HG03460 (cell line): Measurements from ENCODE around the gene CABP1.
A peak's percentile ranks its signal among the peaks of the same experiment; 100 is the strongest.

Source experiments
- ATAC-seq: cut with Tn5 transposase; IDR thresholded peaks from one replicate; pipeline ENCODE4 v1.9.1; 2021; ENCODE audit not compliant: unreplicated experiment

The CABP1 gene

DNA sequence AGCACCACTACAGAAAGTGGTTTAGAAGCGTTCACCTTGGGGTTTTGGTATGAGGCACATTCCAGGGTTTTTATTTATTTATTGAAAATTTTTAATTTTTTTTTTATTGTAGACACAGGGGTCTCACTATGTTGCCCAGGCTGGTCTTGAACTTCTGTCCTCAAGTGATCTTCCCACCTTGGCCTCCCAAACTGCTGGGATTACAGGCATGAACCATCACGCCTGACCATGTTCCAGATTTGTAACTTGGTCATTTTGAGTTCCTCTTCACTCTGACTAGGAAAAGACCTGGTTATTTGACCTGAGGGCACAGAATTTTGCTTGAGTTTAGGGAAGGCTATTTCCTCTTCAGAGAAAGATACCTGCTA, 49.6 kb downstream of the CABP1 start:
- no peak for ATAC-seq

GRCh38 chr12:120690978-120691377, 50.6 kb downstream of the CABP1 start:
- no peak for ATAC-seq

- ATAC-seq = no peak
Measured at GRCh38 chr12:120692524-120693033, 52.2 kb downstream of the CABP1 start.

DNA sequence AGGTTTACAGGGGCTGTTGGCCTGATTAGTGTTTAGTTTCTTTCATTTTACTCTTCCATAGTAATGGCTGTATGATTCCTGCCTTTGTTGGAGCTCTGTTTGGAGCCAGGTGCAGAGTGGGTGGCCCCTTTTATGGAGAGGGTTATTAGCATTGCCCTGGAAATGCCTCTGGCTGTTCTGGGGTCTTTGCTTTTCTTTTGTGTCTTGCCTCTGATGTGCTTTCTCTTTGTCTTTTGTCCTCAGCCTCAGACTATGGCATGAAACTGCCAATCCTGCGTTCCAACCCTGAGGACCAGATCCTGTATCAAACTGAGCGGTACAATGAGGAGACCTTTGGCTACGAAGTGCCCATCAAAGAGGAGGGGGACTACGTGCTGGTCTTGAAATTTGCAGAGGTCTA, 53.4 kb downstream of the CABP1 start:
- no peak for ATAC-seq

GRCh38 chr12:120696626-120697025, 56.2 kb downstream of the CABP1 start:
- ATAC-seq = no peak

- ATAC-seq = no peak
Measured at GRCh38 chr12:120697344-120697743, 56.9 kb downstream of the CABP1 start.

DNA sequence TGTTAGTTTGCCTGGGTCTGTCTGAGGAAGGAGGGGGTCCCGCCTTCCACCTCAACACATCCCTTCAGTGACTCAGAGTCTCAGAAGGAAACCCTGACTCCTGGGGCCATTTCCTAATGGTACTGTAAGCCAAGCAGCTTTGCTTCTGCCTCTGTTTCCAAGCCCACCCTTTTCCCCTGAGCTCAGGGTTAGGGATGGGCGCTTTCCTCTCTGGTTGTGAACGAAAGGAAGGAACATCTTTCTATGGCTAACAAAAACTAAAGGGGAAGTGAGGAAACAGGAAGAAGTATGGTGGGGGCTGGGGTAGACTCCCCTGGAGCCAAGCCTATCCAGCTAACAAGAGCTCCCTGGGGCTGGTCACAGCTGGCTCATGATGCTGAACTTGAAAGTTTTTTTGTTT, 58.2 kb downstream of the CABP1 start:
- ATAC-seq = no peak

DNA sequence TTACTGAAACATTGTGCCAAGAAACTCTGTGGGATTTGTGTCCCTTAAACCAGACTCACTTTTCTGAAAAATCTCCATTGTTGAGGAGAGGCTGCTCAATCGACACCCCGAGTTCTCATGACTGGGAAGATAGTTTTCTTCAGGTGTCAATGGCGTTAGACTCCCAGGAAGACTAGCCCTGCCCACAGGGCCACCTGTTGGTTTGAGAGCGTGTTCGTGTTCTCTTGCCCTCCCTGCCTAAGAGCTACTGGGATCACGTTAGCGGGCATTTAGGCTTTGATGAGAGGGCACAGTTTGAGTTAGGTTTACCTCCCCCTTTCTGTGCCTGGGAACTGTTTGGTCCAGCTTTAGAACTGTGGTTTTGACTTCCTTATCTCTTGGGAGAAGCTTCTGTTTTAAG, 59.1 kb downstream of the CABP1 start:
- no peak for ATAC-seq

- no peak for ATAC-seq
Measured at GRCh38 chr12:120700886-120701285, 60.5 kb downstream of the CABP1 start.

DNA sequence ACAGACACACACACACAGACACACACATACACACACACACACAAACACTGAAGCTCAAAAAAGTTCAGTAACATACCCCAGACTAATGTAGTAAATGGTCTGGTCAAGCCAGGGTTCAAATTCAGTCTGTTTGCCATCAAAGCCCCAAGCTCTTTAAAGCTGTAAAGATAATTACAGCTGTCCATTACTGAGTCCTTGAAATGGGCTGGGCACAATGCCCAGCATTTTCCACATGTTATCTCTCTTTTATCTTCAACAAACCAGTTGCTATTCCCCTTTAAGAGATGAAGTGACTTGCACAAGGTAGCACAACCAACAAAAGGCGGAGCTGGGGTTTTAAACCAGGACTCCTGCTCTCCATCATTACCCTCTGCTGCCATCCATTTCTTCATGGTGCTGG, 62.2 kb downstream of the CABP1 start:
- no peak for ATAC-seq

GRCh38 chr12:120703311-120703942, 63.0 kb downstream of the CABP1 start:
- ATAC-seq = no peak

GRCh38 chr12:120705618-120706017, 65.2 kb downstream of the CABP1 start:
- no peak for ATAC-seq

- ATAC-seq = no peak
Measured at GRCh38 chr12:120706029-120706428, 65.6 kb downstream of the CABP1 start.

DNA sequence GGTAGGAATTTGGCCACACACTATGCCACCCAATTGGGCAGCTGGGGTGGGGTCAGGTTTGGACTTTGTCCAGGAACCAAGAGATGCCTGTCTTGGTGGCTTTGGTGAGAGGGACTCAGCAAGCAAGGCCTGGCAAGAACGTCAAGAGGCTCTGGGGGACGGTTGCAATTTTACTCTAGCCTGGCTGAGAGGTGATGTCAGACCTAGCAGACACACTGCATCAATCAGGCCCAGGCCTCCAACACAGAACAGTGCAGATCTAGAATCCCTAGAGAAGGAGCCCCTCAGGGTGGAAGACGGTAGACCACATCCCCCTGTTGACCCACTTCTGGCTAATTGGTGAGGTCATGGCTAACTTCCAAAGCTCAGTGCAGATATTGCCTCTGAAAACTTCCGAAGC, 68.2 kb downstream of the CABP1 start:
- ATAC-seq = no peak

DNA sequence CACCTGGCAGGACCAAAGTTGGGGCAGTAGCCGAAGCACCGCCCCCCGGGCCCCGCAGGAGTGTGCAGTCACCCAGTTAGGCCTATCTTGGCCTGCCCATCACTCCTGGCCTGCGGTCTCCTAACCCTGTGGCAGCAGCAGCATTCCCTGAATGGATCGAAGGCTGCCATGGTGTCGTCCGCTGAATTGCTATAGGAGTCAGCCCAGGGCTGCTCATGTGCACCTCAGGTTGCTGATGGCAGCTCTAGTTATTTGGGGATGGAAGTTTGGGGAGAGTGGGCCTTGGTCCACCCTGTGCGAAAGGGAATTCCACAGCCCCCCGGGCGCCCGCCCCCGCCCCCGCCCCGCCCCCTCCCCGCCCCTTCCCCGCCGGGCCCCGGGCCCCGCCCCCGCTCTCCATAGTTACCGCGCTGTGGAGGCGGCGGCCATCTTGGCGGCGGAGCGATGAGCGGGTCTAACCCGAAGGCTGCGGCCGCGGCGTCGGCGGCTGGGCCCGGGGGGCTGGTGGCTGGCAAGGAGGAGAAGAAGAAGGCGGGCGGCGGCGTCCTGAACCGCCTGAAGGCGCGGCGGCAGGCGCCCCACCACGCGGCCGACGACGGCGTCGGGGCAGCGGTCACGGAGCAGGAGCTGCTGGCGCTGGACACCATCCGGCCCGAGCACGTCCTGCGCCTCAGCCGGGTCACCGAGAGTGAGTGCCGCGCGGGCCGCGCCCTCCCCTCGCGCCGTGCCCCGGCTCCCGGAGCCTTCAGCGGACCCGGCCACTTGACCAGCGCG, 69.8 kb downstream of the CABP1 start, which contains the start of gene UNC119B:
UNC119B (plus strand) TSS at position 428 of the 774 bp plus-strand sequence; CDS start at position 445, 17 bp downstream.
- ATAC-seq = peak; percentile 69

DNA sequence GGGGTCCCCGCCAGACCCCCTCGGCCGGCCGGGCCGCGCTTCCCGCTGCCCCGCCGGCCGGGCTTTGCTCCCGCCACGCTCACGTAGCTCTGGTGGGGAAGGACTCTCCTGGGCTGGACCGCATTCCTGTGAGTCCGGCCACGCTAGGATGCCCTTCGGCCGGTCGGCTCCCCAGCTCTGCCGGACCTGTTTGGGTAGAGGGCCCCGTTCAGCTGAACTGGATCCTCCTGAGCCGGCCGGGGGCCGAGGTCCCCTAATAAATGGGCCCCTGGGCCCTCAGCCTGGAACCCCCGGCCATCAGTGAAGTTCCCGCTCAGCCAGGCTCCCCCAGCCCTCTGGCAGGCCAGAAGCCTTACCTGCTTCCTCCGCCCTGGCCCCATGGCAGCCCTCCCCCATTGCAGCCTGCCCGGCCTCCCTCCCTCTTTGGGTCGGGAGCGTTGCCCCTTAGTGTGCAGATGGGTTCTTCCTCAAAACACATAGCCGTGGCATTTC, 70.4 kb downstream of the CABP1 start:
- peak; percentile 29 for ATAC-seq

DNA sequence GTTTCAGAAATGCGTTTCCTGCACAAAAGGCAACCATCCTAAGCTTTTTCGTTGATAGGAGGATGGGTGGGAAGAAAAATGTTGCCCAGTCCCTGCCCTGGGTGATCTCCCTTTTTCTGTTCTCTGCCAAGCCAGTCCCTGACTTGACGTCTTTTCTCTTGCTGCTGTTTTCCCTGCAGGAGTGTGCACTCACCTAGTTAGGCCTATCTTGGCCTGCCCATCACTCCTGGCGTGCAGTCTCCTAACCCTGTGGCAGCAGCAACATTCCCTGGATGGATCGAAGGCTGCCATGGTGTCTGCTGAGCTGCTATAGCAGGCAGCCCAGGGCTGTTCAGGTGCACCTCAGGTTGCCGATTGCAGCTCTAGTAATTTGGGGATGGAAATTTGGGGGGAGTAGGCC, 71.0 kb downstream of the CABP1 start:
- ATAC-seq = no peak

DNA sequence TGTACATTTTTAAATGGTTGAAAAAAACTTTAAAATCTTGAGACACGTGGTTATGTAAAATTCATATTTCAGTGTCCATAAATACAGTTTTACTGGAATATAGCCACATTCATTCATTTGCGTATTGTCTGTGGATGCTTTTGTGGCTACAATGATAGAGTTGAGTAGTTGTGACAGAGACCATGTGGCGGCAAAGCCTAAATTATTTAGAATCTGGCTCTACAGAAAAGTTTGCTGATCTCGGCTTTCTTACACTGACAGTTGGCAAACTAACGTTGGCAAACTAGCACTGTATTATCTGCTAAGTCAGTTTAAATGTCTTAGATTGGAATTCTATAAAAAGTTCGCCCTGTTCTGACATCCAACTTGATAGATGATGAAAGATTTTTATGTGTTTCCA, 72.2 kb downstream of the CABP1 start:
- ATAC-seq = no peak

- no peak for ATAC-seq
Measured at GRCh38 chr12:120713861-120714482, 73.5 kb downstream of the CABP1 start.
